HG02588 (cell line): ENCODE data around the gene EEFSEC.
A peak's percentile ranks its signal among the peaks of the same experiment; 100 is the strongest.

Source experiments
- ATAC-seq: cut with Tn5 transposase; IDR thresholded peaks from one replicate; pipeline ENCODE4 v1.9.1; 2021; ENCODE audit warnings: mild to moderate bottlenecking, moderate library complexity; ENCODE audit not compliant: unreplicated experiment

EEFSEC gene, protein sequence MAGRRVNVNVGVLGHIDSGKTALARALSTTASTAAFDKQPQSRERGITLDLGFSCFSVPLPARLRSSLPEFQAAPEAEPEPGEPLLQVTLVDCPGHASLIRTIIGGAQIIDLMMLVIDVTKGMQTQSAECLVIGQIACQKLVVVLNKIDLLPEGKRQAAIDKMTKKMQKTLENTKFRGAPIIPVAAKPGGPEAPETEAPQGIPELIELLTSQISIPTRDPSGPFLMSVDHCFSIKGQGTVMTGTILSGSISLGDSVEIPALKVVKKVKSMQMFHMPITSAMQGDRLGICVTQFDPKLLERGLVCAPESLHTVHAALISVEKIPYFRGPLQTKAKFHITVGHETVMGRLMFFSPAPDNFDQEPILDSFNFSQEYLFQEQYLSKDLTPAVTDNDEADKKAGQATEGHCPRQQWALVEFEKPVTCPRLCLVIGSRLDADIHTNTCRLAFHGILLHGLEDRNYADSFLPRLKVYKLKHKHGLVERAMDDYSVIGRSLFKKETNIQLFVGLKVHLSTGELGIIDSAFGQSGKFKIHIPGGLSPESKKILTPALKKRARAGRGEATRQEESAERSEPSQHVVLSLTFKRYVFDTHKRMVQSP

GRCh38 chr3:128153156-128154041 lies at the start of gene EEFSEC:
EEFSEC (plus strand) TSS chr3:128153481; CDS start chr3:128153508, 27 bp downstream.
- peak; percentile 91 for ATAC-seq

GRCh38 chr3:128107834-128108233 lies 45.4 kb upstream of the EEFSEC start:
- ATAC-seq, result no peak

DNA sequence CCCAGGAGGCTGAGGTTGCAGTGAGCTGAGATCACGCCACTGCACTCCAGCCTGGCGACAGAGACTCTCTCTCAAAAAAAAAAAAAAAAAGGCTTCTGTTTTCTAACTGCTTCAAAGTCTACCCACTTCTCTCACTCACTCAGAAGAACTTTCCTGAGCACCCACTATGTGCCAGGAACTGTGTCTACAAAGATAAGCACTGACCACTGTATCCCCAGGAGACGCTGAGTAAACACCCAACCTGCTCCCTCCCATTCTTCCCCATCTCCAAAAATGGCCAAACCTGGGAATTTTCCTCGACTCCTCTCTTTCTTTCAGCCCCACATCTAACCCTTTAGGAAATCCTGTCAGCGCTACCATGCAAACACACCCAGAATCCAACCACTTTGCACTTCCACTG lies 42.1 kb upstream of the EEFSEC start:
- ATAC-seq, result no peak

DNA sequence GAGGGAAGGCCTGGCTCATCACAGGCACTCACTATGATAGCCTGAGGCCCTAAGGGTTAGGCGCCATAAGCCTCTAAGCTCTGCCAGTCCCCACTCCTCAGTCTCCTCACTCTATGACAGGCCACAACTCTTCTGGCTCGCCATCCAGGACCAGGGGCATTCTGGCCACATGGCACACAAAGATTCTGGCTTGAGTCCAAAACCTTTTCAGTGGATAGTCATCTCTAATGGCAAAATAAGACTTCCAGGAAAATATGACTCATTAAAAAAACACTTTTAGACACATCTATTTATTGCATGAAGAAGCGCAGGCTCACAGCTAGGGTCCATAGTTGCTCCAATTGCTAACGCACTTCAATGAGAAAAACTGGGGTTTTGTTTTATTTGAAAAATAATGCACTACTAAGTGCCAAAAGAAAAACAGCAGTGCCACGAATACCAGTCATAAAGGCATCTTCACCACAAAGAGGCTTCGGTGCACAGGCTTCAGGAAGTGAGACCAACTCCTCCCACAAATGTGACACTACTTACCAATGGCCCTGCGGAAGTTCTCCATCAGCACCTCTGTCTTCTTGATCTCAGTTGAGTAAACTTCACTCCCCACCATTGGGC lies 40.8 kb upstream of the EEFSEC start:
- no peak for ATAC-seq

GRCh38 chr3:128113817-128114794 lies 39.2 kb upstream of the EEFSEC start:
- no peak for ATAC-seq

DNA sequence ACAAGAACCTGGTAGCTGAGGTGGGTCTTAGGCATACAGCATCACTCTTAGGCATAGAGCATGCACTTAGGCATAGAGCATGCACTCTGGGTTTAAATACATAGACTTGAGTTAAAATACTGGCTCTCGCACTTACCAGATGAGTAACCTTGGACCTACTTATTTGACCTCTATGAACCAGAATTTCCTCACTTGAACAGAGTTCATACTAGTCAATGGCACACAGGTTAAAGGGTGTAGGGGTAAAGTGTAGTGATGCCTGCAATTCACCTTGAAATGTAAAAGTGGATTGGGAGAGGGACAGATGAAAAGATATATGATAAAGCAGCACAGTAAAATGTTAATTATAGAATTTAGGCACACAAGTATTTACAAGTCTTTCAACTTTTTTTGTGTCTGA lies 31.3 kb upstream of the EEFSEC start:
- no peak for ATAC-seq

- peak; percentile 10 for ATAC-seq
Measured at GRCh38 chr3:128123156-128123537, 30.1 kb upstream of the EEFSEC start.

GRCh38 chr3:128123538-128124368 lies 29.5 kb upstream of the EEFSEC start, which contains the start of gene RUVBL1:
RUVBL1 (minus strand) TSS chr3:128123812; CDS start chr3:128123724, 88 bp downstream.
- peak; percentile 98 for ATAC-seq

GRCh38 chr3:128127236-128127635 lies 26.0 kb upstream of the EEFSEC start:
- ATAC-seq, result no peak

DNA sequence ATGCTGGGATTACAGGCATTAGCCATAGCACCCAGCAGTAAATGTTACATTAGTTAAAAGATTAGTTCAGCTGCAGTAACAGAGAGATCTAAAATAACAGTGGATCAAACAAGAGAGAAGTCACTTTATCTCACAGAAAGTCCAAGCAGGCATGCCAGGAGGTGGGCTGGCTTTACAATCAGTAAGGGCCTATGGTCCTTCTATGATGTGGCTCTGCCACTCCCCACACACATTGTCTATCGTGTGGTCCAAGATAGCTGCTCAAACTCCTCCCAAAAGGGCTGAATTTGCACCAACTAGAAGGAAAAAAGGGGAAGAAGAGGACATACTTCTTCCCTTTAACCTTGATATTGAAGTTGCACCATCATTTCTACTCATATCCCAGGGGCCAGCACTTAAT lies 25.0 kb upstream of the EEFSEC start:
- ATAC-seq, result no peak

DNA sequence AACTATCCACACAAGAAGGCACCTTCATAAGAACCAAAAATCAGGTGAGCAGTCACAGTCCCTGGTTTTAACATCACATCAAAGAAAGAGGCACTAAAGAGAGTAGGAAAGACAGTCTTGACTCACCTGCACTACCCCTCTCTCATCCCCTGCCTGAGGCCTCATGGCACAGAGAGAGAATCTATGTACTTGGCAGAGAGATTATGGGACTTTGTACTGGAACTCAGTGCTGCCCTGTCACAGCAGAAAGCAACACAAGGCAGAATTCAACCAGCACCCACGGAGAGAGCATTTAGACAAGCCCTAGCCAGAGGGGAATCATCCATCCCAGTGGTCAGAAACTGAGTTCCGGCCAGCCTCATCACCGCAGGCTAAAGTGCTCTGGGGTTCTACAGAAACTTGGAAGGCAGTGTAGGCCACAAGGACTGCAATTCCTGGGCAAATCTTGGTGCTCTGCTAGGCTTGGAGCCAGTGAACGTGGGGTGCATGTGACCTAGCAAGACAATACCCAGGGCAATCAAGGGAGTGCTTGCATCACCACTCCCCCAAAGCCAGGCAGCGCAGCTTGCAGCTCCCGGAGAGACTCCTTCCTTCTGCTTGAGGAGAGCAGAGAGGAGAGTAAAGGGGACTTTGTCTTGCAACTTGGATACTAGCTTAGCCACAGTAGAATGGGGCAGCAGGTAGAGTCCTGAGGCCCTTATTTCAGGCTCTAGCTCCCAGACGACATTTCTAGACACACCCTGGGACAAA lies 21.2 kb upstream of the EEFSEC start:
- ATAC-seq, result no peak

- no peak for ATAC-seq
Measured at GRCh38 chr3:128133273-128133883, 19.9 kb upstream of the EEFSEC start.

DNA sequence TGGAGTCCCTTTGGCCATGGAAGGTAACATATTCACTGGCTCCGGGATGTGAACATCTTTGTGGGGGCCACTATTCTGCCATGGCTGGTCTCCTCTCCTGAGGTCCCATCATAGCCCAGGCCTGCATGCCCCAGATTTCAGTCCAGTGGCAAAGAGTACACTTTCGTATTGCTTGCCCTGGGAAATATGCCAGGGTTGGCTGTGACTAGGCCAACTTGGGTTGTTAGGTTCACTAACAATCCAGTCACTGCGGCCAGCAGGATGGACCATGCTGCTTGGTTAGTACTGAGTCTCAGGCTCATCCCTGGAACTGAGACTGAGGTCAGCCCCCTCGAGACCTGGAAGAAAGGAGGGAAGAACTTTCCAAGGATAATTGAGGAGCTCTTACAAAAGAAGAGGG lies 9.8 kb upstream of the EEFSEC start:
- ATAC-seq, result no peak

DNA sequence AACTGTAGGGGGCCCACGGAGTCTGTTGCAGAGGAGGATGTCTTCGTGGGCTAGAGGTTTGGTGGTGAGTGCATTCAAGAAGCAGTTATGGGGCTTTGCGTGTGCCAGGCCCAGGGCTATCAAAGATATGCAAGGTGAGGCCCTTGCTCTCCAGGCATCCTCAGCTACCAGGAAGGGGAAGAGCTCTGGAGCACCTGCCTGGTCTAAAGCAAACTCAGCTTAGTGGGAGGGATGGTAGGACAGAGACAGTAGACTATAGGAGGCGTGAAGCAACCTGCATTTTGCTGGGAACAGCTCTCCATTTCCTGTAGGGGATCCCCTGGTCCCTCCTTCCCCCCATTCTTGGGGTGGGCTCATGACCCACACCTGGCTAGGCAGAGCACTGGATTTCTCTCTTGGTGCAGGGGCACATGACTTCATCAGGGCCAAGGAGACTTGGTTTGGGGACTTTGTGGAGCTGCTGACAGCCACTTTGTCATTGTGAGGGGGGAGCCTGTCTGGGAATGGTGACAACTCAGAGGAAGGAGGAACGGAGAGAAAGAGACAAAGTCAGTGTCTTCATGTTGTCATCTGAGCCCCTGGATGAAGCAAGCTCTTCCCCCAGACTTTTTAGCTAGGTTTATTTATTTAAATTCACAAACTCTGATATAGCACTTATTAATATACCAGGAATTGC lies 8.6 kb upstream of the EEFSEC start:
- ATAC-seq, result no peak

DNA sequence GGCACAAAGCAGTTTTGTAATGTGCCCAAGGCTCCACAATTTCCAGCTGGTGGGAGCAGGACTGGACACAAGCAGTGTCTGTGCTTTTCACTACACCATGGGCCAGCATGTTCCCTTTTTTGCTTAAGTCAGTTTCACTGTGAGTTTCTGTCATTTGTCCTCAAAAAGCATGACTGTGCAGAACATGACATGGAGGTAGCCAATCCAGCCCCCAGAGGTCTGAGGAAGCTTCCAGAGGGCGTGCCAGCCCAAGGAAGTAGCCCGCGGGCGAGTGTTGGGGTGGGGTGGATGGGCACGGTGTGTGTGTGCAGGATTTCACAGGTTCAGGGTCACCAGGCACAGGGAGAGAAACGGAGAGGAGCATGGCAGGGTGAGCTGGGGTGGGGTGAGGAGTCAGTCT lies 8.0 kb upstream of the EEFSEC start:
- ATAC-seq, result no peak

DNA sequence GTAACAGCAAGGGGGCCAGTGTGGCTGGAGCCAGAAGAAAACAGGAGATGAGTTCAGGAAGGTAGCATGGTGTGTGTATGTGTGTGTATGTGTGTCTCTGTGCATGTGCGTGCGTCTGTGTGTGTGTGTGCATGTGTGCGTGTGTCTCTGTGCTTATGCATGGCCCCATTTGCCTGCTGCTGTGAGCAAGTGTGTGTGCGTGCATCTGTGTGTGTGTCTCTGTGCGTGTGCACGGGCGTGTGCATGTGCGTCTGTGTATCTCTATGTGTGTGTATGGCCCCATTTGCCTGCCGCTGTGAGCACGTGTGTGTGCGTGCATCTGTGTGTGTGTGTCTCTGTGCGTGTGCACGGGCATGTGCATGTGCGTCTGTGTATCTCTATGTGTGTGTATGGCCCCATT lies 7.1 kb upstream of the EEFSEC start:
- no peak for ATAC-seq

DNA sequence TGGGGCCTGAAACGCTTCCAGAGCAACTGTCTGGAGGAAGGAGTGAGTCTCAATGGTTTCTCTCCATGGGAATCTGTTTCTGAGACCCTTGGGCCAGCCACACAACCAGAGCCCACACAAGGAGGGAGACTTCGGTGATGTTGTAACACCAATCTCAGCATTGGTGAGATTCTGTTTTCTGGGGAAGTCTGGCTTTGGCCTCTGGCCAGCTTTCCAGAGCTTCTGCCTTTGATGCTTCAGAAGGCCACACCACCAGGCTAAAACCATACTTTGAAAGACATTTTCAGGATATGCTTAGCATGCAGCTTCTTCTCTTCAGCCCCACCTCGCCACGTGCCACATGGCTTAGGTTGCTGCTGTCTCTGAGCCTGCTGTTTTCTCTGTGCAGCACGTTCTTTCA lies 3.6 kb upstream of the EEFSEC start:
- no peak for ATAC-seq
